Keratinocyte (primary cell): Measurements from ENCODE around the gene GOT2. TPM values are rescaled to one million over a fixed set of nuclear protein-coding genes. Genes with fewer than 3 reads are reported as not detected.

ENCODE experiments used
- DNase-seq: peaks from one replicate; pipeline ENCODE4 v3.0.0-alpha.2; 2011; ENCODE audit warnings: low read depth, missing footprints, low spot score
- FAIRE-seq: peaks from 2 replicates; lab custom pipeline; 2011; peaks lifted over from hg19 to GRCh38; lab: Jason Lieb, UNC
- H2AFZ ChIP-seq: 2 replicates; pipeline ENCODE4 v1.6.0; 2012; ENCODE audit warnings: low read length, control low read depth, inconsistent platforms; ENCODE audit not compliant: control insufficient read depth
- H3K27ac ChIP-seq: 2 replicates; pipeline ENCODE4 v1.5.1; 2011; ENCODE audit warnings: low read length; ENCODE audit not compliant: control insufficient read depth, insufficient read depth
- H3K27me3 ChIP-seq: 3 replicates; pipeline ENCODE4 v1.6.0; 2011; ENCODE audit warnings: low read length; ENCODE audit not compliant: control insufficient read depth, insufficient read depth; ENCODE audit errors: extremely low read depth
- H3K36me3 ChIP-seq, 2 experiments: 2 replicates in 1 of 2; 3 replicates in 1 of 2; pipeline ENCODE4 v1.5.1; 2011; ENCODE audit warnings: low read length in 2 of 2, mild to moderate bottlenecking in 1 of 2; ENCODE audit not compliant: control insufficient read depth in 2 of 2, insufficient read depth in 2 of 2; ENCODE audit errors: extremely low read depth in 1 of 2
- H3K4me1 ChIP-seq: 3 replicates; pipeline ENCODE4 v1.5.1; 2011; ENCODE audit warnings: low read length; ENCODE audit not compliant: control insufficient read depth, insufficient read depth; ENCODE audit errors: extremely low read depth
- H3K4me2 ChIP-seq: 3 replicates; pipeline ENCODE4 v1.6.0; 2011; ENCODE audit warnings: low read depth, low read length; ENCODE audit not compliant: control insufficient read depth, insufficient read depth; ENCODE audit errors: extremely low read depth
- H3K4me3 ChIP-seq, 3 experiments: fragments of 200-600 bp in 1 of 3; sonication (generic) in 1 of 3; 2 replicates in 2 of 3; 3 replicates in 1 of 3; pipeline ENCODE4 v1.5.1; 2011 to 2016; ENCODE audit warnings: low read length in 3 of 3, mild to moderate bottlenecking in 3 of 3, control low read depth in 2 of 3, inconsistent platforms in 1 of 3, low read depth in 1 of 3, mixed read lengths in 1 of 3, mixed run types in 1 of 3, moderate library complexity in 1 of 3; ENCODE audit not compliant: control insufficient read depth in 2 of 3, insufficient read depth in 2 of 3; ENCODE audit errors: extremely low read depth in 1 of 3
- H3K79me2 ChIP-seq: 2 replicates; pipeline ENCODE4 v1.6.0; 2012; ENCODE audit warnings: low read length; ENCODE audit not compliant: control insufficient read depth, insufficient read depth
- H3K9ac ChIP-seq: 3 replicates; pipeline ENCODE4 v1.6.0; 2011; ENCODE audit warnings: low read length; ENCODE audit not compliant: control insufficient read depth, insufficient read depth; ENCODE audit errors: extremely low read depth
- H3K9me1 ChIP-seq: 3 replicates; pipeline ENCODE4 v1.6.0; 2011; ENCODE audit warnings: low read length; ENCODE audit not compliant: control insufficient read depth, insufficient read depth; ENCODE audit errors: extremely low read depth
- H3K9me3 ChIP-seq: 2 replicates; pipeline ENCODE4 v1.5.1; 2012; ENCODE audit warnings: low read depth, low read length; ENCODE audit not compliant: control insufficient read depth
- H4K20me1 ChIP-seq: 3 replicates; pipeline ENCODE4 v1.6.0; 2011; ENCODE audit warnings: low read length; ENCODE audit not compliant: control insufficient read depth, insufficient read depth; ENCODE audit errors: extremely low read depth
- CTCF ChIP-seq, 3 experiments: IDR thresholded peaks in 1 of 3; conservative IDR thresholded peaks in 1 of 3; optimal IDR thresholded peaks in 1 of 3; 2 replicates in 2 of 3; 3 replicates in 1 of 3; pipeline versions ENCODE3 to v1.5.1; 2011; ENCODE audit warnings: low read length in 3 of 3, mild to moderate bottlenecking in 3 of 3, moderate library complexity in 2 of 3, control low read depth in 1 of 3, inconsistent platforms in 1 of 3; ENCODE audit not compliant: insufficient read depth in 2 of 3; ENCODE audit errors: extremely low read depth in 1 of 3
- EZH2 ChIP-seq: IDR thresholded peaks from one replicate; pipeline ENCODE4 v1.6.1; 2012; ENCODE audit warnings: inconsistent platforms, mild to moderate bottlenecking, low read length, moderate library complexity
- dilution Hi-C: fragments of 300-500 bp; cut with MboI; formaldehyde crosslinking; loops from one replicate; pipeline ENCODE4 v1.7.0; 2020; ENCODE audit warnings: low sequenced_read_pairs; ENCODE audit not compliant: extremely low pct_ligation_motif_present
- polyA plus RNA-seq, 5 experiments: library from polyadenylated mRNA; depleted of rRNA in 3 of 5; stranded (reverse) in 3 of 5; stranded (forward) in 1 of 5; unstranded in 1 of 5; fragments of >200 nt; gene quantifications; 1 replicate in 1 of 5; 2 replicates in 3 of 5; 3 replicates in 1 of 5; pipeline versions ENCODE4 v1.2.1 to v1.2.3, GENCODE V29; 2011 to 2012; ENCODE audit warnings: missing spikeins in 2 of 5, low read depth in 1 of 5, low replicate concordance in 1 of 5

The GOT2 gene
- polyA plus RNA-seq, 1 donor (not counting 4 experiments of a cell fraction or from before 2014, with no cell fraction given) = 99.2 TPM

- H2AFZ ChIP-seq = no peak overlapping the region
- dilution Hi-C loops = no loop called here
These were observed 39.8 kb upstream of the GOT2 start for GRCh38 chr16:58773870-58774269.

GRCh38 chr16:58768145-58768544 lies 34.0 kb upstream of the GOT2 start:
- H3K4me2 ChIP-seq = no peak overlapping the region
- no peak overlapping the region for H3K27ac ChIP-seq
- H3K27me3 ChIP-seq = no peaks in the 10 kb centered on the region
- no peak overlapping the region for H3K9ac ChIP-seq
- no peak for DNase-seq
- no peak for TF ChIP-seq CTCF (optimal IDR thresholded peaks at IDR 0.05 in 1 of 3, IDR thresholded peaks at IDR 0.05 in 1 of 3, conservative IDR thresholded peaks at IDR 0.05 in 1 of 3; ENCODE audit: extremely low read depth in 1 of 3, insufficient read depth in 2 of 3, low read length in 3 of 3)
- no peak for TF ChIP-seq EZH2
- no peak overlapping the region for H3K4me3 ChIP-seq
- no peaks in the 10 kb centered on the region for H4K20me1 ChIP-seq
- H3K9me3 ChIP-seq = no peaks in the 10 kb centered on the region
- no peaks in the 10 kb centered on the region for H3K36me3 ChIP-seq
- H3K4me1 ChIP-seq = no peaks in the 10 kb centered on the region
- no peak for FAIRE-seq
- no peaks in the 10 kb centered on the region for H3K79me2 ChIP-seq
- H2AFZ ChIP-seq = no peak overlapping the region
- no peaks in the 10 kb centered on the region for H3K9me1 ChIP-seq
- dilution Hi-C loops = no loop called here

More at GRCh38 chr16:58773870-58774269, 39.8 kb upstream of the GOT2 start:
- Histone ChIP-seq H3K4me2 (no peak overlapping the region), H4K20me1 (no peaks in the 10 kb centered on the region), H3K36me3 (no peaks in the 10 kb centered on the region), H3K4me3 (no peak overlapping the region), H3K9me1 (no peaks in the 10 kb centered on the region), H3K79me2 (no peaks in the 10 kb centered on the region), H3K9ac (no peak overlapping the region), H3K27me3 (no peaks in the 10 kb centered on the region), H3K4me1 (no peaks in the 10 kb centered on the region), H3K9me3 (no peaks in the 10 kb centered on the region), H3K27ac (no peak overlapping the region)
- DNase-seq (no peak), FAIRE-seq (no peak)
- no peak for TF ChIP-seq EZH2
- no peak for TF ChIP-seq CTCF (optimal IDR thresholded peaks at IDR 0.05 in 1 of 3, IDR thresholded peaks at IDR 0.05 in 1 of 3, conservative IDR thresholded peaks at IDR 0.05 in 1 of 3; ENCODE audit: extremely low read depth in 1 of 3, insufficient read depth in 2 of 3, low read length in 3 of 3)
